WI38 (cell line): ENCODE measurements around the gene EXOC6.

Experiments used
- H3K4me3 ChIP-seq: 2 replicates; pipeline ENCODE4 v1.5.1; 2011; ENCODE audit warnings: low read depth, mild to moderate bottlenecking, control low read depth, low read length
- TF ChIP-seq, protein P1 (sequence below): IDR thresholded peaks from 2 replicates; pipeline ENCODE4 v1.5.1; 2012; ENCODE audit warnings: low read depth, mild to moderate bottlenecking, control low read depth, low read length

The EXOC6 gene

GRCh38 chr10:92993699-92994272 is 145.5 kb downstream of the EXOC6 start:
- TF ChIP-seq, protein P1, sequence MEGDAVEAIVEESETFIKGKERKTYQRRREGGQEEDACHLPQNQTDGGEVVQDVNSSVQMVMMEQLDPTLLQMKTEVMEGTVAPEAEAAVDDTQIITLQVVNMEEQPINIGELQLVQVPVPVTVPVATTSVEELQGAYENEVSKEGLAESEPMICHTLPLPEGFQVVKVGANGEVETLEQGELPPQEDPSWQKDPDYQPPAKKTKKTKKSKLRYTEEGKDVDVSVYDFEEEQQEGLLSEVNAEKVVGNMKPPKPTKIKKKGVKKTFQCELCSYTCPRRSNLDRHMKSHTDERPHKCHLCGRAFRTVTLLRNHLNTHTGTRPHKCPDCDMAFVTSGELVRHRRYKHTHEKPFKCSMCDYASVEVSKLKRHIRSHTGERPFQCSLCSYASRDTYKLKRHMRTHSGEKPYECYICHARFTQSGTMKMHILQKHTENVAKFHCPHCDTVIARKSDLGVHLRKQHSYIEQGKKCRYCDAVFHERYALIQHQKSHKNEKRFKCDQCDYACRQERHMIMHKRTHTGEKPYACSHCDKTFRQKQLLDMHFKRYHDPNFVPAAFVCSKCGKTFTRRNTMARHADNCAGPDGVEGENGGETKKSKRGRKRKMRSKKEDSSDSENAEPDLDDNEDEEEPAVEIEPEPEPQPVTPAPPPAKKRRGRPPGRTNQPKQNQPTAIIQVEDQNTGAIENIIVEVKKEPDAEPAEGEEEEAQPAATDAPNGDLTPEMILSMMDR: no peak
- no peak overlapping the region for H3K4me3 ChIP-seq

DNA sequence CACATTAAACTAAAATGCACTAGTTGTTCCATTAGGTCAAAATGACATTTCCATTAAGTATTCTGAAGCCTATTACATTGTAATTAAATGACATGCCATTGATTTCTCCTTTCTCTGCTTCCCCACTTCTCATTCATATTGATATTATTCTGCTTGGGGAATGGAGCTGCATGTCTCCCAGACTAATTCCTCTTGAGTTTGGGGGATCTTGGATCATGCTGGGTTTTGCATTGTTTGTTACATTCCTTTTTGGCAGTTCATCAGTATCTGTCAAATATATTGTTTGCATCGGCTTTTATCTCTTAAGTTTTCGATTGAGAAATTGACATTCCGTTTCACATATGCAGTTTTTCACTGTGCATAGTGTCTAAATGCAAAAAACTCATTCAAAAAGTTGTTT is 147.2 kb downstream of the EXOC6 start:
- no peak overlapping the region for H3K4me3 ChIP-seq
- TF ChIP-seq, protein P1: no peak

- TF ChIP-seq, protein P1: no peak
- H3K4me3 ChIP-seq: no peak overlapping the region
These were observed 149.3 kb downstream of the EXOC6 start for GRCh38 chr10:92997620-92998019.

DNA sequence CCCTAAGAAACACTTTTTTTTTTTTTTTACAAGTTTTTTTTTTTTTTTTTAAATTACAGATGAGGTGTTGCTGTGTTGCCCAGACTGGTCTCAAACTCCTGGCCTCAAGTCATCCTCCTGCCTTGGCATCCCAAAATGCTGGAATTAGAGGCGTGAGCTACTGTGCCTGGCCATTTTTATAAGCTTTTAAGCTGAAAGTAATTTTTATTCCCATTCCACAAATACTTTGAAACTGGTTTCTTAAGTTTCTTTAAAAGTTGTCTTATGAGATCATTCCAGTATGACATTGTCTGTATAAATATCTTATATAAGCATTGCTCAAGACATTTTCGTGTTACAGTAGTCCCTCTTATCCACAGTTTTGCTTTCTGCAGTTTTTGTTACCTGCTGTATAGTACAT is 150.9 kb downstream of the EXOC6 start:
- no peak overlapping the region for H3K4me3 ChIP-seq
- TF ChIP-seq, protein P1: no peak

- TF ChIP-seq, protein P1: peak; percentile 39; the same call in 1 of the 2 replicates
- no peak overlapping the region for H3K4me3 ChIP-seq
These were observed 158.2 kb downstream of the EXOC6 start for GRCh38 chr10:93006435-93007039.

GRCh38 chr10:93015722-93016121 is 167.4 kb downstream of the EXOC6 start:
- TF ChIP-seq, protein P1: no peak
- H3K4me3 ChIP-seq: no peak overlapping the region

GRCh38 chr10:93023013-93023650 is 174.8 kb downstream of the EXOC6 start:
- no peak overlapping the region for H3K4me3 ChIP-seq
- TF ChIP-seq, protein P1: no peak
